Activated T-helper 1 cell treated with anti-CD3 and anti-CD28 coated beads, Interleukin-12 subunit alpha, Interleukin-12 subunit beta, Interleukin-2, Interleukin-4 antibody, amounts not matched to agents 30 ng/mL and 10 ng/mL and 1 ng/mL, durations not matched to agents 14 hours and 24 hours and 36 hours (primary cell): ENCODE data around the gene SURF2. TPM values are rescaled to one million over a fixed set of nuclear protein-coding genes. Genes with fewer than 3 reads are reported as not detected.
"Not testable (repeated sequence)": the region's sequence is repeated elsewhere in the genome, so short reads cannot be mapped to it uniquely, and the experiment has no call there.

Experiments
- DNase-seq: peaks from one replicate; pipeline ENCODE4 v3.0.0; 2021; ENCODE audit warnings: low spot score
- H3K27ac Mint-ChIP-seq: one replicate; pipeline ENCODE4 v1.8.0; 2021; ENCODE audit warnings: mild to moderate bottlenecking, mixed read lengths
- H3K27me3 Mint-ChIP-seq: one replicate; pipeline ENCODE4 v1.8.0; 2022; ENCODE audit warnings: mild to moderate bottlenecking, moderate library complexity, mixed read lengths; ENCODE audit not compliant: insufficient read depth
- H3K36me3 Mint-ChIP-seq: one replicate; pipeline ENCODE4 v1.8.0; 2021; ENCODE audit warnings: low read depth, mixed read lengths
- H3K4me1 Mint-ChIP-seq: one replicate; pipeline ENCODE4 v1.8.0; 2021; ENCODE audit warnings: low read depth, mixed read lengths
- H3K4me3 Mint-ChIP-seq: one replicate; pipeline ENCODE4 v1.8.0; 2021; ENCODE audit warnings: mild to moderate bottlenecking, moderate library complexity, mixed read lengths
- H3K9me3 Mint-ChIP-seq: one replicate; pipeline ENCODE4 v1.8.0; 2021; ENCODE audit warnings: mixed read lengths
- intact Hi-C: fragments of 100-400 bp; cut with micrococcal nuclease; formaldehyde crosslinking; loops from one replicate; pipeline ENCODE4 v1.15.1; 2024
- total RNA-seq: library from RNA; stranded (reverse); gene quantifications from 2 replicates; pipeline ENCODE4 v1.2.3, GENCODE V29; 2022

SURF2 gene
- total RNA-seq, 1 donor from 2014 or later: 28.6 TPM

GRCh38 chr9:133389562-133389961, 33.2 kb downstream of the SURF2 start:
- intact Hi-C loops: no loop called here
- no peak overlapping the region for H3K27ac Mint-ChIP-seq

DNA sequence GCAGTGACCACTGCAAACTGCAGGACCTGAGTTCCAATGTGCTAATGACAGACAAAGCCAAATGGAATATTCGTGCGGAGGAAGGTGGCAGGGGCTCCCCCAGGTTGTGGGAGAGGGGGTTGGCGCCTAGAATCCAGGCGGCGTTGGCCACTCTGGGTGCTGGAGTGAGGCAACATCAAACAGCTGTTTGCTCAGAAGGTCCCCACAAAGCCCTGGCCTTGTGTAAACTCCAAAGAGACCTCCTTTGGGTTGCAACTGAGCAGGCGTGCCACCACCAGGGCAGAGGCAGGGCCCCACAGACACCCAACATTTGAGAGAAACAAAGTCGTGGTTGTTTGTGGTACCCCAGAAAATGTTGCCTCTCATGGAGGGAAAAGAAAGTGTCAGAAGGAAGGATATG, 34.4 kb downstream of the SURF2 start:
- no peaks in the 10 kb centered on the region for H3K9me3 Mint-ChIP-seq
- H3K4me3 Mint-ChIP-seq: no peak overlapping the region
- H3K4me1 Mint-ChIP-seq: no peaks in the 10 kb centered on the region
- no peaks in the 10 kb centered on the region for H3K36me3 Mint-ChIP-seq
- peaks cover 4% of the 10 kb centered on the region for H3K27me3 Mint-ChIP-seq
- intact Hi-C loops: no loop called here
- DNase-seq: no peak
- no peak overlapping the region for H3K27ac Mint-ChIP-seq

More at GRCh38 chr9:133389562-133389961, 33.2 kb downstream of the SURF2 start:
- no peaks in the 10 kb centered on the region for H3K4me1 Mint-ChIP-seq
- H3K4me3 Mint-ChIP-seq: no peak overlapping the region
- no peaks in the 10 kb centered on the region for H3K36me3 Mint-ChIP-seq
- DNase-seq: no peak
- H3K27me3 Mint-ChIP-seq: peaks cover 1% of the 10 kb centered on the region
- no peaks in the 10 kb centered on the region for H3K9me3 Mint-ChIP-seq

DNA sequence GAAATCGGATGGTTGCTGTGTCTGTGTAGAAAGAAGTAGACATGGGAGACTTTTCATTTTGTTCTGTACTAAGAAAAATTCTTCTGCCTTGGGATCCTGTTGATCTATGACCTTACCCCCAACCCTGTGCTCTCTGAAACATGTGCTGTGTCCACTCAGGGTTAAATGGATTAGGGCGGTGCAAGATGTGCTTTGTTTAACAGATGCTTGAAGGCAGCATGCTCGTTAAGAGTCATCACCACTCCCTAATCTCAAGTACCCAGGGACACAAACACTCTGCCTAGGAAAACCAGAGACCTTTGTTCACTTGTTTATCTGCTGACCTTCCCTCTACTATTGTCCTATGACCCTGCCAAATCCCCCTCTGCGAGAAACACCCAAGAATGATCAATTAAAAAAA, 35.1 kb downstream of the SURF2 start:
- intact Hi-C loops, DNase-seq, H3K27me3 Mint-ChIP-seq, H3K36me3 Mint-ChIP-seq, H3K27ac Mint-ChIP-seq, H3K4me1 Mint-ChIP-seq, H3K9me3 Mint-ChIP-seq, H3K4me3 Mint-ChIP-seq: not testable (repeated sequence)

GRCh38 chr9:133392308-133392707, 36.0 kb downstream of the SURF2 start:
- H3K27me3 Mint-ChIP-seq, H3K4me3 Mint-ChIP-seq, H3K4me1 Mint-ChIP-seq, DNase-seq, intact Hi-C loops, H3K9me3 Mint-ChIP-seq, H3K27ac Mint-ChIP-seq, H3K36me3 Mint-ChIP-seq: not testable (repeated sequence)

- H3K4me3 Mint-ChIP-seq: no peak overlapping the region
- DNase-seq: no peak
- no peaks in the 10 kb centered on the region for H3K4me1 Mint-ChIP-seq
- H3K27me3 Mint-ChIP-seq: peaks cover 5% of the 10 kb centered on the region
- H3K27ac Mint-ChIP-seq: no peak overlapping the region
- intact Hi-C loops: no loop called here
- no peaks in the 10 kb centered on the region for H3K9me3 Mint-ChIP-seq
- H3K36me3 Mint-ChIP-seq: no peaks in the 10 kb centered on the region
Measured at GRCh38 chr9:133393399-133393798, 37.0 kb downstream of the SURF2 start.

DNA sequence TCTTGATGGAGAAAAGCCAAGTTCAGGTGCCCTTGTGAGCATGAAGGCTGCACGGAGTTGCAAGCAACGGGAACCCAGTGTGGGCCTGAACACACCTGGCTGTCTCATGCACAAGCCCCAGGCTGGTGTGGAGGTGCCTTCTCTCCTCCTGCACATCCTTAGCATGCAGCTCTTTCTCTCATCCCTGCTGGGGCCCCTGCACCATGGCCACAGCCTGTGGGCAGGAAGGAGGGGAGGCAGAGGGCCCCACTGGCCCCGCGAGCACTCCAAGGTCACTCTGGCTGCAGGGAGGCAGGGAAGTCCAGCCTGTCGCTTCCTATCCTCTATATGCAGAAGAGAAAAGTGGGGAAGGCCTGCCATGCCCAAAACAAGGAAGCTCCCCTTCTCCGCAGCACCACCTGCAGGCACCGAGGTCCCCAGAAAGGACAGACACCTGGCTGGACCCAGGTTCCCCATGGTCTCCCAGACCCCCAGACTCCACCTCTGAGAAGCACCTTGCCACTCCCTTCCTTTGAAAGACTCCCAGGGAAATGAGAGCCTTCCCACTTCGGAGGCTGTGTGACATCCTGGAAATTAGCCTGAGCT, 38.4 kb downstream of the SURF2 start:
- H3K27ac Mint-ChIP-seq: no peak overlapping the region
- DNase-seq: no peak
- H3K36me3 Mint-ChIP-seq: no peaks in the 10 kb centered on the region
- H3K4me3 Mint-ChIP-seq: no peak overlapping the region
- no peaks in the 10 kb centered on the region for H3K4me1 Mint-ChIP-seq
- intact Hi-C loops: no loop called here
- no peaks in the 10 kb centered on the region for H3K9me3 Mint-ChIP-seq
- peaks cover 5% of the 10 kb centered on the region for H3K27me3 Mint-ChIP-seq

DNA sequence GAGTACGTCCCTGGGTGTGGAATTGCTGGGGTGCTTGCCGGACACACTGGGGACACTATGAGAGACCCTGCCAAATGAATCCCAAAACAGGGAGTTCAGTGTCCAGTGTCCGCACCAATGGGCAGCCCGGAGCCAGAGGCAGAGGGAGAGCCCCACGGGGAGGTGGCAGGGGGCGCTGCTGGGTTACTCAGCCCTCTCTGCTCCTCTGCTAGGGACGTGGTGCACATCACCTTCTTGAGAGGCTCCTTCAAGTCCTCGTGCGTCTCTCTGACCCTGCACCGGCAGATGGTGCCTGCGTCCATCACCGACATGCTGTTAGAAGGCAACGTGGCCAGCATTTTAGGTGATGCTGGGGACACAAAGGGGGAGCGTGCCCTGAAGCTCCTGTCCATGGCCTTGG, 40.6 kb downstream of the SURF2 start:
- intact Hi-C loops: no loop called here
- Mint-ChIP-seq H3K9me3 (no peaks in the 10 kb centered on the region), H3K36me3 (no peaks in the 10 kb centered on the region), H3K27me3 (peaks cover 5% of the 10 kb centered on the region), H3K4me1 (no peaks in the 10 kb centered on the region), H3K4me3 (no peak overlapping the region), H3K27ac (no peak overlapping the region)
- no peak for DNase-seq

GRCh38 chr9:133397370-133397769, 41.0 kb downstream of the SURF2 start:
- H3K9me3 Mint-ChIP-seq: no peaks in the 10 kb centered on the region
- H3K4me3 Mint-ChIP-seq: no peak overlapping the region
- H3K27me3 Mint-ChIP-seq: peaks cover 5% of the 10 kb centered on the region
- intact Hi-C loops: no loop called here
- no peaks in the 10 kb centered on the region for H3K4me1 Mint-ChIP-seq
- DNase-seq: no peak
- H3K36me3 Mint-ChIP-seq: no peaks in the 10 kb centered on the region
- no peak overlapping the region for H3K27ac Mint-ChIP-seq

- no peaks in the 10 kb centered on the region for H3K9me3 Mint-ChIP-seq
- H3K27ac Mint-ChIP-seq: no peak overlapping the region
- H3K36me3 Mint-ChIP-seq: no peaks in the 10 kb centered on the region
- DNase-seq: no peak
- intact Hi-C loops: no loop called here
- no peaks in the 10 kb centered on the region for H3K4me1 Mint-ChIP-seq
- H3K4me3 Mint-ChIP-seq: no peak overlapping the region
- H3K27me3 Mint-ChIP-seq: peaks cover 5% of the 10 kb centered on the region
Measured at GRCh38 chr9:133397895-133398294, 41.5 kb downstream of the SURF2 start.

GRCh38 chr9:133400292-133400691, 43.9 kb downstream of the SURF2 start:
- Mint-ChIP-seq H3K27ac (no peak overlapping the region), H3K9me3 (no peaks in the 10 kb centered on the region), H3K36me3 (peaks cover 4% of the 10 kb centered on the region), H3K27me3 (peaks cover 3% of the 10 kb centered on the region), H3K4me1 (no peaks in the 10 kb centered on the region), H3K4me3 (no peak overlapping the region)
- intact Hi-C loops: no loop called here
- DNase-seq: no peak

GRCh38 chr9:133401588-133401987, 45.2 kb downstream of the SURF2 start:
- DNase-seq: no peak
- Mint-ChIP-seq H3K27me3 (no peaks in the 10 kb centered on the region), H3K9me3 (no peaks in the 10 kb centered on the region), H3K4me3 (no peak overlapping the region), H3K36me3 (peaks cover 13% of the 10 kb centered on the region), H3K27ac (no peak overlapping the region), H3K4me1 (peaks cover 3% of the 10 kb centered on the region)
- intact Hi-C loops: no loop called here

DNA sequence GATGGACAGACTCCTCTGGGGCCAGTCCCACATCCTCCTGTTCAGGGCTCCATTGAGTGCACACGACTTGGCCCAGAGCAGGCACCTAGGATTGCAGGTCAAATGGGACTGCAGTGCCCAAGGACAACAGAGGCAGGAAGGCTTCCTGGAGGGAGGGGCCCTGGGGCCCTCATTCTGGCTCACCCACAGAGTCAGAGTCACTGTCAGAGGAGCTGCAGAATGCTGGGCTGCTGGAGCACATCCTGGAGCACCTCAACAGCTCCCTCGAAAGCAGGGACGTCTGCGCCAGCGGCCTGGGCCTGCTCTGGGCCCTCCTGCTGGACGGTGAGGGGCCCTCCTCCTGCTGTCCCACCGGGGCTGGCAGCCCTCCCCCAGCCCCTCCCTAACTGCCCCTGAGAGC, 46.3 kb downstream of the SURF2 start:
- Mint-ChIP-seq H3K4me3 (no peak overlapping the region), H3K4me1 (peaks cover 9% of the 10 kb centered on the region), H3K27ac (no peak overlapping the region), H3K36me3 (peaks cover 22% of the 10 kb centered on the region), H3K9me3 (no peaks in the 10 kb centered on the region), H3K27me3 (no peaks in the 10 kb centered on the region)
- intact Hi-C loops: no loop called here
- no peak for DNase-seq

GRCh38 chr9:133403766-133404453, 47.6 kb downstream of the SURF2 start:
- Mint-ChIP-seq H3K9me3 (no peaks in the 10 kb centered on the region), H3K4me3 (no peak overlapping the region), H3K4me1 (peaks cover 9% of the 10 kb centered on the region), H3K27ac (peak overlapping the region; percentile 8), H3K27me3 (no peaks in the 10 kb centered on the region), H3K36me3 (peaks cover 25% of the 10 kb centered on the region)
- DNase-seq: peak; percentile 19
- intact Hi-C loops: no loop called here
